ENCODE results near the gene HES4. TPM values are rescaled to one million over a fixed set of nuclear protein-coding genes. Genes with fewer than 3 reads are reported as not detected.
"Not testable (repeated sequence)": the region's sequence is repeated elsewhere in the genome, so short reads cannot be mapped to it uniquely, and the experiment has no call there.

Gene HES4
- total RNA-seq, 1 experiment from 2014 or later: 68.7 TPM

- H3K36me3 ChIP-seq: peaks cover 36% of the 10 kb centered on the region
- peak; percentile 69 to 82 for DNase-seq (ENCODE audit: low read depth in 1 of 2, low spot score in 2 of 2)
- peaks cover 45% of the 10 kb centered on the region for H3K4me1 ChIP-seq (replicated peaks)
- H3K27ac ChIP-seq: peak overlapping the region; percentile 72; the same call in 1 of the 2 replicates
- peak overlapping the region; percentile 52 for H3K4me3 ChIP-seq
- H3K9me3 ChIP-seq (replicated peaks): no peaks in the 10 kb centered on the region
- H3K27me3 ChIP-seq (replicated peaks): no peaks in the 10 kb centered on the region
Observed at GRCh38 chr1:1019122-1019999, 19.5 kb upstream of the HES4 start.

GRCh38 chr1:1018321-1018685 is 18.4 kb upstream of the HES4 start:
- DNase-seq (ENCODE audit: low read depth in 1 of 2, low spot score in 2 of 2); H3K9me3 ChIP-seq (replicated peaks); H3K4me3 ChIP-seq; H3K27me3 ChIP-seq (replicated peaks); H3K27ac ChIP-seq: not testable (repeated sequence)
- Histone ChIP-seq H3K36me3 (peaks cover 28% of the 10 kb centered on the region), H3K4me1 (replicated peaks) (peaks cover 47% of the 10 kb centered on the region)

- H3K27me3 ChIP-seq (replicated peaks); H3K9me3 ChIP-seq (replicated peaks); DNase-seq (ENCODE audit: low read depth in 1 of 2, low spot score in 2 of 2); H3K4me3 ChIP-seq; H3K27ac ChIP-seq: not testable (repeated sequence)
- Histone ChIP-seq H3K36me3 (peaks cover 24% of the 10 kb centered on the region), H3K4me1 (replicated peaks) (peaks cover 46% of the 10 kb centered on the region)
Observed at GRCh38 chr1:1017397-1018320, 17.8 kb upstream of the HES4 start.

GRCh38 chr1:1014799-1015681 is 15.1 kb upstream of the HES4 start:
- Histone ChIP-seq H3K4me1 (replicated peaks) (peaks cover 25% of the 10 kb centered on the region), H3K4me3 (peak overlapping the region; percentile 49), H3K27ac (peak overlapping the region; percentile 66), H3K9me3 (replicated peaks) (no peaks in the 10 kb centered on the region), H3K36me3 (peaks cover 15% of the 10 kb centered on the region), H3K27me3 (replicated peaks) (no peaks in the 10 kb centered on the region)
- no peak for DNase-seq (ENCODE audit: low read depth in 1 of 2, low spot score in 2 of 2)

- H3K36me3 ChIP-seq: peaks cover 15% of the 10 kb centered on the region
- peaks cover 23% of the 10 kb centered on the region for H3K4me1 ChIP-seq (replicated peaks)
- peak in 1 of 2 experiments; percentile 53 for DNase-seq (ENCODE audit: low read depth in 1 of 2, low spot score in 2 of 2)
- H3K27me3 ChIP-seq (replicated peaks): no peaks in the 10 kb centered on the region
- H3K27ac ChIP-seq: peak overlapping the region; percentile 66
- H3K9me3 ChIP-seq (replicated peaks): no peaks in the 10 kb centered on the region
- peak overlapping the region; percentile 49 for H3K4me3 ChIP-seq
Observed at GRCh38 chr1:1013922-1014648, 14.2 kb upstream of the HES4 start.

GRCh38 chr1:1013105-1013921 is 13.4 kb upstream of the HES4 start, which contains the start of gene ISG15:
Gene ISG15 (plus strand): TSS chr1:1013497. CDS start chr1:1013574, 77 bp downstream.
- Histone ChIP-seq H3K9me3 (replicated peaks) (no peaks in the 10 kb centered on the region), H3K27me3 (replicated peaks) (no peaks in the 10 kb centered on the region), H3K36me3 (peaks cover 15% of the 10 kb centered on the region), H3K4me1 (replicated peaks) (peaks cover 20% of the 10 kb centered on the region), H3K4me3 (peak within 1 kb of the TSS; percentile 49), H3K27ac (peak within 1 kb of the TSS; percentile 66)
- peak; percentile 89 for DNase-seq (ENCODE audit: low read depth in 1 of 2, low spot score in 2 of 2)

GRCh38 chr1:1012736-1013104 is 12.8 kb upstream of the HES4 start:
- H3K4me1 ChIP-seq (replicated peaks): peaks cover 20% of the 10 kb centered on the region
- peaks cover 15% of the 10 kb centered on the region for H3K36me3 ChIP-seq
- H3K27ac ChIP-seq: peak overlapping the region; percentile 66
- not testable (repeated sequence) for H3K27me3 ChIP-seq (replicated peaks); DNase-seq (ENCODE audit: low read depth in 1 of 2, low spot score in 2 of 2); H3K9me3 ChIP-seq (replicated peaks)
- peak overlapping the region; percentile 49 for H3K4me3 ChIP-seq

- no peaks in the 10 kb centered on the region for H3K27me3 ChIP-seq (replicated peaks)
- peaks cover 12% of the 10 kb centered on the region for H3K36me3 ChIP-seq
- no peak overlapping the region for H3K27ac ChIP-seq
- H3K4me1 ChIP-seq (replicated peaks): peaks cover 20% of the 10 kb centered on the region
- H3K9me3 ChIP-seq (replicated peaks): no peaks in the 10 kb centered on the region
- no peak for DNase-seq (ENCODE audit: low read depth in 1 of 2, low spot score in 2 of 2)
- H3K4me3 ChIP-seq: no peak overlapping the region
Observed at GRCh38 chr1:1011396-1011949, 11.6 kb upstream of the HES4 start.

- peaks cover 17% of the 10 kb centered on the region for H3K4me1 ChIP-seq (replicated peaks)
- not testable (repeated sequence) for H3K4me3 ChIP-seq
Observed at GRCh38 chr1:1010131-1010530, 10.2 kb upstream of the HES4 start.

GRCh38 chr1:1006305-1007159 is 6.6 kb upstream of the HES4 start:
- DNase-seq (ENCODE audit: low read depth in 1 of 2, low spot score in 2 of 2): no peak
- Histone ChIP-seq H3K27me3 (replicated peaks) (no peaks in the 10 kb centered on the region), H3K36me3 (0 out of 2 replicates have a peak, but pooled peaks cover 2% of the 10 kb centered on the region), H3K27ac (no peak overlapping the region), H3K4me1 (replicated peaks) (peaks cover 3% of the 10 kb centered on the region), H3K9me3 (replicated peaks) (no peaks in the 10 kb centered on the region), H3K4me3 (no peak overlapping the region)

More at GRCh38 chr1:1010131-1010530, 10.2 kb upstream of the HES4 start:
- H3K27me3 ChIP-seq (replicated peaks); H3K36me3 ChIP-seq; H3K9me3 ChIP-seq (replicated peaks); H3K27ac ChIP-seq: not testable (repeated sequence)
- peak in 1 of 2 experiments; percentile 28 for DNase-seq (ENCODE audit: low read depth in 1 of 2, low spot score in 2 of 2)

- Histone ChIP-seq H3K9me3 (replicated peaks) (no peaks in the 10 kb centered on the region), H3K4me1 (replicated peaks) (peaks cover 10% of the 10 kb centered on the region), H3K36me3 (0 out of 2 replicates have a peak, but pooled peaks cover 2% of the 10 kb centered on the region), H3K27ac (no peak overlapping the region), H3K27me3 (replicated peaks) (no peaks in the 10 kb centered on the region), H3K4me3 (no peak overlapping the region)
- DNase-seq (ENCODE audit: low read depth in 1 of 2, low spot score in 2 of 2): no peak
Observed at GRCh38 chr1:1005774-1006304, 5.9 kb upstream of the HES4 start.
